ENCODE results near the gene GULP1.
A peak's percentile ranks its signal among the peaks of the same experiment; 100 is the strongest.
"Not testable (repeated sequence)": the region's sequence is repeated elsewhere in the genome, so short reads cannot be mapped to it uniquely, and the experiment has no call there.

Gene GULP1

GRCh38 chr2:188415754-188416083 lies 124.0 kb downstream of the GULP1 start:
- DNase-seq (ENCODE audit: low read depth, low spot score) = no peak

GRCh38 chr2:188416367-188416766 lies 124.7 kb downstream of the GULP1 start:
- no peak for DNase-seq (ENCODE audit: low read depth, low spot score)

DNA sequence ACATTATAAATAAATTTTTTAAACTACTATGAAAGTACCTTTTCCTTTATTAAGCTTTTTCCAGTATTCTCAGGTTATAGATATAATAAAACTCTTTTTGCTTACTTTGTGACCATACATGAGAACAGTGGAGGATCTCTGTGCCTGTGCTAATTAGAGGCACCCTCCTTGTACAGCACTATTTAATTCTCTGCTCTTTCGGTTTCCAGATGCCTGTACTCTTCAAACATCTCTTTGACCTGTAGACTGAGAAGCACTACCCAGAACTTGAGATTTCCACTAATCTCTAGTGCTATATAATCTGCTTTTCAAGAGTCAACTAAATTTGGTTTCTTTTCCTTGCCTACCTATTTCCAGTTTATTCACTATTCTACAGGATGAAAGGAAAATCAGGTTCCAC lies 131.1 kb downstream of the GULP1 start:
- DNase-seq (ENCODE audit: low read depth, low spot score) = no peak

- DNase-seq (ENCODE audit: low read depth, low spot score) = no peak
Measured at GRCh38 chr2:188425266-188425665, 133.6 kb downstream of the GULP1 start.

- DNase-seq (ENCODE audit: low read depth, low spot score) = no peak
Measured at GRCh38 chr2:188426121-188426520, 134.4 kb downstream of the GULP1 start.

GRCh38 chr2:188430705-188431104 lies 139.0 kb downstream of the GULP1 start:
- DNase-seq (ENCODE audit: low read depth, low spot score) = no peak

DNA sequence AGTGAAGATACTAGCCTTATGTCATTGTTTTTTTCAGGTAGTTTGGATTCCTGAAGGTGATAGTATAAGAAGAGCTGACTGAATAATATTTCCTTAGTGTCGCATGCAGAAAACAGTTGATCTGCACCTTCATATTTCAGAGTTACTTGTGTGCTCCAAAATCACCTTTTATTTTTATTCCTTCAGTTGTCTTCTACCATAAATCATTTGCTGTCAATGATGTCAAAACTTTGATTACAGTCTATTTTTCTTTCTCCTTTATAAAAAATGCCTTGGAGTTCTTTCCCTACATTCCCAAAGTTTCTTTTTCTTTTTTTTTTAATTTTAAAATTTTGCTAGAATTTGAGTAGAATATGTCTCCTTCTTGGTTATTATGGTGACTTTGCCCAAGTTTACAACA lies 142.3 kb downstream of the GULP1 start:
- no peak for DNase-seq (ENCODE audit: low read depth, low spot score)

GRCh38 chr2:188435115-188435514 lies 143.4 kb downstream of the GULP1 start:
- no peak for DNase-seq (ENCODE audit: low read depth, low spot score)

DNA sequence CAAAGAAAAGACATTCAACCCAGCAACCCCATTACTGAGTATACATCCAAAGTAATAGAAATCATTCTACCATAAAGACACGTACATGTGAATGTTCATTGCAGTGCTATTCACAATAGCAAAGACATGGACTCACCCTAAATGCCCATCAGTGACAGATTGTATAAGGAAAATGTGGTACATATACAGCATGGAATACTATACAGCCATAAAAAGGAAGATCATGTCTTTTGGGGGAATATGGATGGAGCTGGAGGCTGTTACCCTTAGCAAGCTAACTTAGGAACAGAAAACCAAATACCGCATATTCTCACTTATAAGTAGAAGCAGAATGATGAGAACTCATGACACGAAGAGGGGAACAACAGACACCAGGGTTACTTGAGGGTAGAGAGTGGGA lies 145.9 kb downstream of the GULP1 start:
- DNase-seq (ENCODE audit: low read depth, low spot score) = no peak

GRCh38 chr2:188439986-188440385 lies 148.3 kb downstream of the GULP1 start:
- no peak for DNase-seq (ENCODE audit: low read depth, low spot score)

DNA sequence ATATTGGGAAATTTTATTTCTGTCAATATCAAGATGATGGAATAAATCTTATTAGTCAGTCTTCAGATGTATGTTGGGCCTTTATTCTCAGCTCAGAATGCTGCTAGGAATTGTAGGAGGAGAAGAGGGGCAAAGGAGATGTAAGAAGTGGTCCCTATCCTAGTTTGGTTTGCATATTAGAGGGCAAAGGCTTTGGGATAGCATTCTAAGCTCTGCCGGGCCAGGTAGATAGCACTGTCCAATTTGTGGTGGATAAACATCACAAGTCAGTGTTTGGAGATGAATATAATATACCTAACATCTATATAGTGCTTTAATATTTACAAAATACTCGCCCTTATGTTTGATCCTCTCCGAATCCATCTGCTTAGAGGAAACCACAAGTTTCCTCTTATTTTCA lies 149.2 kb downstream of the GULP1 start:
- no peak for DNase-seq (ENCODE audit: low read depth, low spot score)

DNA sequence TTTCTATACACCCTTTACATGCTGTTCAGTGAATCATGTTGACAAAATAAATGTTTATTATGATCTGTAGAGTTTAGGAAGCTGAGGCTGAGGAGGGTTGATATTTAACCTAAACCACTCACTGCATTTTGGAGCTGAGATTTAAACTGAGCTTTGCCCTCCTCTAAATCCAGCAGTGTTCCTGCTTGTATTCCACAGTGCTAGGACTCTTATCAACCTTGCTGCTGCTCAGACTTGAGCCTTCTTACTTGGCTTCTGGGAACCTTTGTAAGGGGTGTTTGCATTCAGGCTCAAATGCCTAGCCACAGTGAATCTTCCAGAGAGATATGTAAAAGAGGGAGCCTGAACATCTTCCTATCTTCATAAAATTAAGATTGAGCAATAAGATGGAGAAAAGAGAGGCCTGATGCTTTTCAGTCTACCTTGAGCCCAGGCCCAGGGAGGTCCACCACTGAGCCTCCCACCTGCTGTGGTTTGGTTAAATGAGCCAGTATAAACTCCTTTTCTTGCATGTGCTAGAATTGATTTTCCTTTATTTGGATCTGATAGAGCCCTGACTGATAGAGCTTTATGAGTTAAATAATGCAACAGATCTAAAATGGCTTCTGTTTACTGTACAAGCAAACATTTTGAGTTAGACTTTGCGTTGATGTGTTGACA lies 149.7 kb downstream of the GULP1 start:
- no peak for DNase-seq (ENCODE audit: low read depth, low spot score)

- peak; percentile 55 for DNase-seq (ENCODE audit: low read depth, low spot score)
Measured at GRCh38 chr2:188443207-188443606, 151.5 kb downstream of the GULP1 start.

DNA sequence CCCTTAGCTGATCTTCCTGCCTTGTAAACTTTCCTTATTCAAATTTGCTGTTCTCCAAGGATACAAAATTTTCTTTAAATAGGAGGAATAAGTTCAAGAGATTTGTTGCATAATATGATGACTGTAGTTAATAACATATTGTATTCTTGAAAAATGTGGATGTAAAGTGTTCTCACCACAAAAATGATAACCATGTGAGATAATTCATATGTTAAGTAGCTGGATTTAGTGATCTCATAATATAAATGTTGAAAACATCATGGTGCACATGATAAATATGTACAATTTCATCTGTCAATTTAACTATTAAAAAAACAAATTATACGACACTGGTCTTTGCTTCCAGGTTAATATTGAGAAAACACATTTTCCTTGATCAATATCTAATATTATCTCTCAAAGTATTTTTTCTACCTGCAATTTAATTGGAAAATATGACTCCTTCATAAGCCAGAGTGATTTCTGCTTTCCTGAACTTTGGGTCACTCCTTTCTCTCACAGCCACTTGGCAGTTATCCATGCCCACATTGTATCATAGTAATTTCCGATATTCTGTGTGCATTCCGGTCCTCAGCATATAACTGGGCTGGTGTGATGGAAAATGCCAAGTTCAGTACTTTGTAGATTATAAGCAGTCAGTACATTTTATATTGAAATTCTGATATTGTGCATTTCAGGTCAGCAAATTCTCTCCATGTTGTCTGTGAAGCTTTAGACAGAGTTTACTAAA lies 152.6 kb downstream of the GULP1 start:
- DNase-seq (ENCODE audit: low read depth, low spot score) = peak; percentile 28

DNA sequence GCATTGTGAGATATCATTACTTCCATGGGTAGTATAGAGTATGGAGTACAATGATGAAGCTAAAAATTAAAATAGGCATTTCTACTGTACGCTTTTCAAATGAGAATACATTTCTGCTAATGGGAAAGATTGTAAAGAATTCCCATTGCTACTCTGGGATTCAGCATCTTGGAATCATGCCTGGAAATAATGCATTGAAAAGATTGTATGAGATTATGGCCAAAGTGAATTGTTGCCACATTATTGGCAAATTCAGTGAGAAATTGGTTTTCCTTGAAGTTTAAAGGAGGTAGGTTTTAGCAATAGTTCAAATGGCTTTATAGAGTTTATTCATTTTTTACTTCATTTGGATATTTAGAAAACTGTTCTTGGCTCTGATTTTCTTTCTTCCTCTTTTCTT lies 157.9 kb downstream of the GULP1 start:
- no peak for DNase-seq (ENCODE audit: low read depth, low spot score)

- DNase-seq (ENCODE audit: low read depth, low spot score) = no peak
Measured at GRCh38 chr2:188449971-188450370, 158.3 kb downstream of the GULP1 start.

- no peak for DNase-seq (ENCODE audit: low read depth, low spot score)
Measured at GRCh38 chr2:188450732-188451483, 159.2 kb downstream of the GULP1 start.

DNA sequence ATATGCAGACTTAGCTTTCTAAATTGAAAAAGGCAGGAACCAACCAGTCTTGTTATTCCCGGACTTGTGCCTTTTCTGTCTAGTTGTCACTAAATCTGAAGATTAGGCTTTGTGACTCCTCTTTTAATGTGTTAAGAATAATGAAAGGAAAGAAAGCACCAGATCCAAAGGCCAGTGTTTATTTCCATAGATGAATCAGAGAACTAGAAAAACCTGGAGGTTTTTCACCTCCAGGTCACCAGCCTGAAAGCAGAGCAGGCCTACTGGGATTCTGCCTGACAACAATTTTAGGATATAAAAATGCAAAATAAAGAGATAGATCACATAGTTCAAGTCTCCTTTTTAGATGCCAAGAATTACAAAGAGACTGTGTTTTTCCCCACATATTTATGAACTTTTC lies 160.4 kb downstream of the GULP1 start:
- peak; percentile 16 for DNase-seq (ENCODE audit: low read depth, low spot score)

DNA sequence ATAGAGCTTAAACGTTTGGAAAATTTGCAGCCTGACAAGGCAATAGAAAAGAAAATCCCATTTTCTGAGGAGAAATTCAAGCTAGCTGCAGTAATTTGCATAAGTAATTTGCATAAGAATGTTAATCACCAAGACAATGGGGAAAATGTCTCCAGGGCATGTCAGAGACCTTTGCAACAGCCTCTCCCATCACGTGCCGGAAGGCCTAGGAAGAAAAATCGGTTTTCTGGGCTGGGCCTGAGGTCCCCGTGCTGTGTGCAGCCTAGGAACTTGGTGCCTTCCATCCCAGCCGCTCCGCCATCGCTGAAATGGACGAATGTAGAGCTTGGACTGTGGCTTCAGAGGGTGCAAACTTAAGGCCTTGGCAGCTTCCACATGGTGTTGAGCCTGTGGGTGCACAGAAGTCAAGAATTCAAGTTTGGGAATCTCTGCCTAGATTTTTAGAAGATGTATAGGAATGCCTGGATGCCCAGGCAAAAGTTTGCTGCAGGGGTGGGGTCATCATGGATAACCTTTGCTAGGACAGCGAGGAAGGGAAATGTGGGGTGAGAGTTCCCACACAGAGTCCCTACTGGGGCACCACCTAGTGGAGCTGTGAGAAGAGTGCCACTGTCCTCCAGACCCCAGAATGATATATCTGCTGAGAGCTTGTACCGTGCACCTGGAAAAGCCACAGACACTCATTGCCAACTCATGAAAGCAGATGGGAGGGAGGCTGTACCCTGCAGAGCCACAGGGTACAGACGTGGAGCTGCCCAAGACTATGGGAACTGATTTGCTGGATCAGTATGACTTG lies 164.6 kb downstream of the GULP1 start:
- DNase-seq (ENCODE audit: low read depth, low spot score) = no peak

DNA sequence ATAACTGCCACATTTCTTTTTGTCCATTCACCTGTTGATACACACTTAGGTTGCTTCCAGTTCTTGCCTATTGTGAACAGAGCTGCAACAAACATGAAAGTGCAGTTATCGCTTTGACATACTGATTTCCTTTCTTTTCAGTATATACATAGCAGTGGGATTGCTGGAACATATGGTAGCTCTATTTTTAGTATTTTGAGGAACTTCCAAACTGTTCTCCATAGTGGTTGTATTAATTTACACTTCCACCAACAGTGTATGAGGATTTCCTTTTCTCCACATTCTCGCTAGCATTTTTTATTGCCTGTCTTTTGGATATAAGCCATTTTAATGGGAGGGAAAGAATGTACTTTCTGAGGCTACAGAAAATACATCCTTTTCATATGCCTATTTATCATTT lies 167.4 kb downstream of the GULP1 start:
- no peak for DNase-seq (ENCODE audit: low read depth, low spot score)

DNA sequence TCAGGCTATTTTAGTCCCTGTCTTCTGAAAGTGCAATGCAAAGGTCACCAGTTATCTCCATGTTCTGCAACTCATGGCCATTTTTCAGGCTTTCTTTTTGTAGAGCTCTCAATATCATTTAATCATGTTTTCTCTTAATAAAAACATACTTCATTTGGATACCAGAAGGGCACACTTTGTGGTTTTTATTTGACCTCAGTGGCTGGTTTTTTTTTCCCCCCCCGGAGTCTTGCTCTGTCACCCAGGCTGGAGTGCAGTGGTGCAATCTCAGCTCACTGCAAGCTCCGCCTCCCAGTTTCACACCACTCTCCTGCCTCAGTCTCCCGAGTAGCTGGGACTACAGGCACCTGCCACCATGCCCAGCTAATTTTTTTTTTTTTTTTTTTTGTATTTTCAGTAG lies 174.4 kb downstream of the GULP1 start:
- DNase-seq (ENCODE audit: low read depth, low spot score) = not testable (repeated sequence)

GRCh38 chr2:188466761-188467160 lies 175.1 kb downstream of the GULP1 start:
- DNase-seq (ENCODE audit: low read depth, low spot score) = no peak

All from astrocyte of the hippocampus (primary cell).